HCT116 (cell line): Measurements from ENCODE around the gene TMEM191C. TPM values are rescaled to one million over a fixed set of nuclear protein-coding genes. Genes with fewer than 3 reads are reported as not detected.
"Not testable (repeated sequence)": the region's sequence is repeated elsewhere in the genome, so short reads cannot be mapped to it uniquely, and the experiment has no call there.

ENCODE experiments used
- ATAC-seq: fragments of 200-7000 bp; cut with Tn5 transposase; 2 replicates; pipeline ENCODE4 v1.9.1; 2020; ENCODE audit warnings: mild to moderate bottlenecking, moderate library complexity
- BruUV-seq: library from RNA; stranded (reverse); fragments of 400-500 nt; replicated peaks from 2 replicates; lab custom pipeline; 2021; lab: Mats Ljungman, UMichigan
- CTCF ChIA-PET: fragments of 300-600 bp; sonication (Branson Sonifier 250); formaldehyde crosslinking; loops from one replicate; lab custom pipeline; 2021; ENCODE audit warnings: antibody characterized with exemption; lab: Charles Lee
- POLR2A ChIA-PET: fragments of 300-600, 350-600 bp; sonication (Branson Sonifier 250); formaldehyde crosslinking; loops from one replicate; lab custom pipeline; 2021; ENCODE audit warnings: antibody characterized with exemption; lab: Charles Lee
- RAD21 ChIA-PET, 2 experiments: fragments of 300-600 bp; sonication (Branson Sonifier 250); formaldehyde crosslinking; loops; one replicate each; lab custom pipeline; 2023; ENCODE audit warnings: low total read pairs in 2 of 2; ENCODE audit not compliant: uncharacterized antibody in 2 of 2, unreplicated experiment in 2 of 2, low non-redundant PET in 1 of 2; lab: Charles Lee
- DNase-seq: peaks from one replicate; pipeline ENCODE4 v3.0.0-alpha.2; 2010; ENCODE audit warnings: low read depth, low spot score
- H2AFZ ChIP-seq: fragments of 200-600 bp; shearing (Covaris generic), sonication (generic); 2 replicates; pipeline ENCODE4 v1.6.1; 2017; ENCODE audit warnings: low read depth, mixed run types, mixed read lengths, antibody characterized with exemption, low read length; ENCODE audit not compliant: poor library complexity, severe bottlenecking
- H3K27ac ChIP-seq: 2 replicates; pipeline ENCODE4 v1.5.1; 2012; ENCODE audit warnings: low read depth, low read length
- H3K27me3 ChIP-seq: fragments of 200-600 bp; sonication (generic); 2 replicates; pipeline ENCODE4 v1.6.1; 2016; ENCODE audit warnings: mixed run types, low read length, mixed read lengths; ENCODE audit not compliant: insufficient read depth
- H3K36me3 ChIP-seq, 2 experiments: fragments of 200-500 bp in 1 of 2; fragments of 200-600 bp in 1 of 2; sonication (Bioruptor generic) in 1 of 2; sonication (generic) in 1 of 2; 2 replicates each; pipeline versions ENCODE4 v1.5.1 to v1.6.1; 2014 to 2016; ENCODE audit warnings: low read length in 2 of 2, inconsistent platforms in 1 of 2, mixed read lengths in 1 of 2, mixed run types in 1 of 2; ENCODE audit not compliant: insufficient read depth in 2 of 2, control insufficient read depth in 1 of 2
- H3K4me1 ChIP-seq, 2 experiments: fragments of 200-600 bp in 1 of 2; sonication (generic) in 1 of 2; 2 replicates each; pipeline versions ENCODE4 v1.5.1 to v1.6.1; 2012 to 2017; ENCODE audit warnings: low read length in 2 of 2, inconsistent platforms in 1 of 2, mild to moderate bottlenecking in 1 of 2, mixed read lengths in 1 of 2, mixed run types in 1 of 2, moderate library complexity in 1 of 2; ENCODE audit not compliant: insufficient read depth in 2 of 2, control insufficient read depth in 1 of 2
- H3K4me2 ChIP-seq: fragments of 200-600 bp; sonication (generic); 2 replicates; pipeline ENCODE4 v1.6.1; 2017; ENCODE audit warnings: mixed run types, low read length, mixed read lengths
- H3K4me3 ChIP-seq, 2 experiments: fragments of 200-600 bp in 1 of 2; sonication (generic) in 1 of 2; replicated peaks in 1 of 2; 2 replicates each; pipeline ENCODE4 v1.5.1; 2011 to 2016; ENCODE audit warnings: low read length in 2 of 2, control low read depth in 1 of 2, low read depth in 1 of 2, mild to moderate bottlenecking in 1 of 2, mixed read lengths in 1 of 2, mixed run types in 1 of 2
- H3K79me2 ChIP-seq: fragments of 200-600 bp; sonication (generic); 2 replicates; pipeline ENCODE4 v1.6.1; 2017; ENCODE audit warnings: mild to moderate bottlenecking, mixed run types, low read length, moderate library complexity, mixed read lengths; ENCODE audit not compliant: insufficient read depth
- H3K9ac ChIP-seq: fragments of 200-600 bp; sonication (generic); 2 replicates; pipeline ENCODE4 v1.6.1; 2016; ENCODE audit warnings: low read length, mixed read lengths
- H3K9me2 ChIP-seq: fragments of 200-600 bp; sonication (generic), shearing (Covaris generic); 2 replicates; pipeline ENCODE4 v1.6.1; 2017; ENCODE audit warnings: mixed run types, mild to moderate bottlenecking, moderate library complexity; ENCODE audit not compliant: insufficient read depth
- H3K9me3 ChIP-seq, 2 experiments: fragments of 200-500 bp in 1 of 2; fragments of 200-600 bp in 1 of 2; sonication (Bioruptor generic) in 1 of 2; sonication (generic) in 1 of 2; 2 replicates each; pipeline ENCODE4 v1.6.1; 2014 to 2017; ENCODE audit warnings: low read length in 2 of 2, mixed read lengths in 2 of 2, inconsistent platforms in 1 of 2, low read depth in 1 of 2, mild to moderate bottlenecking in 1 of 2, mixed run types in 1 of 2, moderate library complexity in 1 of 2; ENCODE audit not compliant: control insufficient read depth in 1 of 2, insufficient read depth in 1 of 2
- H4K20me1 ChIP-seq: fragments of 200-600 bp; sonication (generic), shearing (Covaris generic); 2 replicates; pipeline ENCODE4 v1.6.1; 2017; ENCODE audit warnings: mixed run types, mild to moderate bottlenecking, moderate library complexity; ENCODE audit not compliant: insufficient read depth
- EGR1 ChIP-seq: IDR thresholded peaks from 2 replicates; pipeline ENCODE4 v1.6.1; 2012; ENCODE audit warnings: low read depth
- ELF1 ChIP-seq: IDR thresholded peaks from 2 replicates; pipeline ENCODE4 v1.6.1; 2012; ENCODE audit warnings: low read depth, borderline replicate concordance
- EZH2phosphoT487 ChIP-seq: fragments of 200-600 bp; IDR thresholded peaks from 2 replicates; pipeline ENCODE4 v1.6.1; 2018; ENCODE audit warnings: antibody characterized with exemption, borderline replicate concordance
- FOSL1 ChIP-seq: IDR thresholded peaks from 2 replicates; pipeline ENCODE4 v1.6.1; 2012; ENCODE audit warnings: low read depth
- JUND ChIP-seq: IDR thresholded peaks from 2 replicates; pipeline ENCODE4 v1.6.1; 2012
- MAX ChIP-seq: IDR thresholded peaks from 2 replicates; pipeline ENCODE4 v1.6.1; 2012
- POLR2A ChIP-seq: IDR thresholded peaks from 2 replicates; pipeline ENCODE4 v1.7.0; 2011; ENCODE audit warnings: borderline replicate concordance; ENCODE audit not compliant: insufficient read depth, insufficient read length; ENCODE audit errors: extremely low read depth
- POLR2AphosphoS5 ChIP-seq: IDR thresholded peaks from 2 replicates; pipeline ENCODE4 v1.6.1; 2011; ENCODE audit warnings: mild to moderate bottlenecking, low read depth, low read length, moderate library complexity
- RAD21 ChIP-seq: IDR thresholded peaks from 2 replicates; pipeline ENCODE4 v1.6.1; 2012; ENCODE audit warnings: low read depth, mild to moderate bottlenecking
- SIN3A ChIP-seq: IDR thresholded peaks from 2 replicates; pipeline ENCODE4 v1.6.1; 2012; ENCODE audit warnings: low read depth
- SRF ChIP-seq: IDR thresholded peaks from 2 replicates; pipeline ENCODE4 v1.6.1; 2012; ENCODE audit warnings: low read depth
- TCF7L2 ChIP-seq: IDR thresholded peaks from 2 replicates; pipeline ENCODE4 v1.7.0; 2011; ENCODE audit warnings: borderline replicate concordance, inconsistent platforms; ENCODE audit not compliant: insufficient read depth, insufficient read length; ENCODE audit errors: extremely low read depth
- YY1 ChIP-seq: IDR thresholded peaks from 2 replicates; pipeline ENCODE4 v1.6.1; 2011; ENCODE audit warnings: low read length, low read depth, moderate library complexity, mild to moderate bottlenecking; ENCODE audit not compliant: insufficient replicate concordance; ENCODE audit errors: extremely low read depth
- ZFX ChIP-seq: fragments of 450-650 bp; IDR thresholded peaks from 2 replicates; pipeline ENCODE4 v1.6.1; 2017
- intact Hi-C: fragments of 100-400 bp; cut with micrococcal nuclease; formaldehyde crosslinking; loops from 2 replicates; pipeline ENCODE4 v1.10.0; 2022
- total RNA-seq: library from RNA; stranded (reverse); gene quantifications from one replicate; pipeline ENCODE4 v1.2.1, GENCODE V29; 2021; ENCODE audit not compliant: unreplicated experiment

The TMEM191C gene
- total RNA-seq, 1 experiment from 2014 or later: 3.1 TPM

DNA sequence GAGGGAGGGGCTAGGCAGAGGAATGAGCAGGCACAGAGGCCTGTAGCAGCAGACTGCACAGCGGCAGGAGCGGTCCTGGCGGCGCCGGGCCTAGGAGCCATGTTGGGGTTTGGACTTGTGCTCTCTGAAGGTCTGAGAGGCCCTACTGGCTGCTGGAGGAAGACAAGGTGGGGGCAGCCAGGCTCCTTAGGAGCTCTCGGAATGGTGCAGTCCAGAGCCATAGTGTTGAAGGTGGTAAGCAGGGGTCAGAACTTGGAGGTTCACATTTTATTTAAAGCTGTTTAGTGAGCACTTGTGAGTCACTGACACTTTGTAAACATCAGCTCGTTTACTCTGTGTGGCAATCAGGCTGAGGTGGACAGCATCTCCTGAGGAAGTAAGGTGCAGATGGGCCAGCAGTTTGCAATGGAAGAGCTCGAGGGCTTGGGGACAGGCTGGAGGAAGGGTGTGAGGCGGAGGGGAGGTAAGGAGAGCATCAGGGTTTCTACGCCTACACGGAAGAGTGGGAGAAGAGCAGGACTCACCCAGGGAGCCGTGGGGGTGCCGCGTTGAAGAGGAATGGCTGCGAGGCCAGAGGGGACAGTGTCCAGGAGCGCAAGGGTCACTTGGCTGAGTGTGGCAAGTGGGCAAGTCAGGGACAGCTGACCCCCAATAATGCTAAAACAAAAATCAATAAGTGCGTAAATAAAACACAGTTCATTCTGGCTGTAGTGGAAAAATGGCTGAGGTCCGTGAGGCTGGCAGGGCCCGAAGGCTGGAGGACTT lies 10.0 kb upstream of the TMEM191C start:
- Histone ChIP-seq H3K4me1 (no peaks in the 10 kb centered on the region), H3K36me3 (no peaks in the 10 kb centered on the region), H3K9me2 (no peaks in the 10 kb centered on the region), H3K9me3 (no peaks in the 10 kb centered on the region), H3K27ac (no peak overlapping the region), H4K20me1 (no peaks in the 10 kb centered on the region), H3K4me2 (no peak overlapping the region), H3K79me2 (no peaks in the 10 kb centered on the region), H2AFZ (no peak overlapping the region), H3K9ac (no peak overlapping the region), H3K4me3 (no peak overlapping the region), H3K27me3 (no peaks in the 10 kb centered on the region)
- CTCF ChIA-PET: interaction anchor here (1.8 kb wide), 1 partner anchor 9 kb away, joined by 4 read pairs; no protein-coding TSS in a partner anchor
- RAD21 ChIA-PET: no interaction called here
- DNase-seq (no peak), ATAC-seq (0 out of 2 replicates have a peak, but pooled peaks have one; percentile 25)
- POLR2A ChIA-PET: no interaction called here
- intact Hi-C loops: no loop called here
- BruUV-seq: no TSS peak
- TF ChIP-seq SIN3A: no peak
- TF ChIP-seq SRF: no peak
- no peak for TF ChIP-seq ZFX
- TF ChIP-seq YY1: no peak
- TF ChIP-seq MAX: no peak
- no peak for TF ChIP-seq JUND
- TF ChIP-seq FOSL1: no peak
- TF ChIP-seq EGR1: no peak
- TF ChIP-seq POLR2A: no peak
- no peak for TF ChIP-seq ELF1
- no peak for TF ChIP-seq EZH2phosphoT487
- no peak for TF ChIP-seq RAD21
- TF ChIP-seq POLR2AphosphoS5: no peak
- TF ChIP-seq TCF7L2: no peak

DNA sequence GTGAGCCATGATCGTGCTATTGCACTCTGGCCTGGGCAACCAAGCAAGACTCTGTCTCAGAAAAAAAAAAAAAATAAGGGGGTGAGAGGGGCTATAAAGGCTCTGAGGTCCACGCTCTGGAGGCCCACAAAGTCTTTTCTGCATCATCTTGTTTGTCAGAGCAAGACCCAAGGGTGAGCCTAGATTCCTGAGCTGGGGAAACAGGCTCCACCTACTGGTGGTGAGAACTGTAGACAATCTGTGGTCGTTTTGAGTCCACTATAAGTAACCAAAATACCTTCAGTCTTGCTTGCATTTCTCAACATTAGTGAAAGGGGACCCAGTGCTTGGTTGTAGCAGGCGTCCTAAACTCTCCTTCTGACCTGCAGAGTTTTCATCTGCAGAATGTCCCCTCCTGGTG lies 4.5 kb upstream of the TMEM191C start:
- ATAC-seq: peak; percentile 82
- H3K79me2 ChIP-seq, DNase-seq, H3K36me3 ChIP-seq, POLR2A ChIA-PET, H3K4me2 ChIP-seq, BruUV-seq, intact Hi-C loops, H3K9me2 ChIP-seq, H3K27ac ChIP-seq, H3K4me1 ChIP-seq, H3K4me3 ChIP-seq, H2AFZ ChIP-seq, H4K20me1 ChIP-seq, RAD21 ChIA-PET, CTCF ChIA-PET, H3K27me3 ChIP-seq, H3K9me3 ChIP-seq, H3K9ac ChIP-seq: not testable (repeated sequence)

DNA sequence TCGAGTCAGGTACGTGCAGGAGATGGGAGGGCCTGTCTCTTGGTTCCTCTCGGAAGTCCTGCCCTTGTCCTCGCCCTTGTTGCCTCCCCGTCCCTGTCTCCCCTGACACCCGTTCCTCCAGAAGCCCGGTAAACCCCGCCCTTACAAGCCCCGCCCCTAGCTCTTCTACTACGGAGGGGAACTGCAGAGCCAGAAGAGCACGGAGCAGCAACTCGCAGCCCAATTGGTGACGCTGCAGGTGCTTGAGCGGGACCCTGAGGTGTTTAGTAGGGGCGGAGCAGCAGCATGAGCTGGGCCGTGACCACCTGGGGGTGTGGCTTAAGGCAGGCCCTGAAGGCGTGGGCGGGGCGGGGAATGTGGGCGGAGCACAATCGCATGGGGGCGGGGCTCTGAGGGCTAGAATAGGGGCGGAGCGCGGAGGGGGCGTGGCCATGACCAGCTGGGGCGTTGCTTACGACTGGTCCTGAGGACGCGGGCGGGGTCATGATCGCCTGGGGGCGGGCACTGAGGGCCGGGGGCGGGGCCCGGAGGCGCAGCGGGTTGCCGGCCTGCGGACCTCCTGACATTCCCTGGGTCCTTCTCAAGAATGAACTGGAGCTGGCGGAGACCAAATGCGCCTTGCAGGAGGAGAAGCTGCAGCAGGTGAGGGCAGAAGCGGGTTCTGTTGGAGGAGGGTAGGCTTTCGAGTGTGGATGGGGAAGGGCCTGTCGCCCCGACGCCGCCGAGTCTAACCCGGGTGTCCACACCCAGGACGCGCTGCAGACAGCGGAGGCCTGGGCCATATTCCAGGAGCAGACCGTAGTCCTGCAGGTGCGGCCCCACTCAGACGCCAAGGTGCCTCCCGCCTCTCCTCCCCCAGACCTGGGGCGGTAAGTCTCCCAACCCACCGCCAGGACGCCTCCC lies 1.3 kb downstream of the TMEM191C start:
- CTCF ChIA-PET, H4K20me1 ChIP-seq, BruUV-seq, H3K79me2 ChIP-seq, H3K4me1 ChIP-seq, H3K9me2 ChIP-seq, RAD21 ChIA-PET, H3K36me3 ChIP-seq, H2AFZ ChIP-seq, H3K27me3 ChIP-seq, H3K9ac ChIP-seq, POLR2A ChIA-PET, H3K9me3 ChIP-seq, intact Hi-C loops: not testable (repeated sequence)
- DNase-seq (peak; percentile 85), ATAC-seq (peak; percentile 92)
- H3K27ac ChIP-seq: 0 out of 2 replicates have a peak overlapping the region, but pooled peaks have one; percentile 35
- H3K4me2 ChIP-seq: peak overlapping the region; percentile 43
- peak overlapping the region; percentile 5 to 23; a peak in 1 of 4 replicates for H3K4me3 ChIP-seq
